Measurements from ENCODE around the gene SELE.
"Not testable (repeated sequence)": the region's sequence is repeated elsewhere in the genome, so short reads cannot be mapped to it uniquely, and the experiment has no call there.

The SELE gene

DNA sequence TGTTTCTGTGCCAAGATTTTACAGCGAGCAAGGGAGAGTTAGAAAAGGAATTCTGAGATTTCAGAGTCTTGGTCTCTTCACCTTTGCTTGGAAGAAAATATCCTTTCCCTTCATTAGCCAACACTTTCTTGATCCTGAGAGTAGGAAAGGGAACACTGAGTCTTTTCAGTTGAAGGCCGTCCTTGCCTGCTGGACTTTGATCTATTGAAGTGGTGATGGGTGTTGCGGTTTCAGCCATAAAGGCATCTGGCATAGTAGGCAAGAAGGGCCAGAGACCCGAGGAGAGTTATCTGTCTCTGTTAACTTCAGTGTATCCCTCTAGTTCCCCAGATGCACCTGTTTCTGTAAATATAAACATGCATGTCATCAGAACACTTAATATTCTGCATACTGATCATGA is 9.7 kb downstream of the SELE start:
- DNase-seq (ENCODE audit: low read depth in 1 of 2, low spot score in 1 of 2), result no peak

DNA sequence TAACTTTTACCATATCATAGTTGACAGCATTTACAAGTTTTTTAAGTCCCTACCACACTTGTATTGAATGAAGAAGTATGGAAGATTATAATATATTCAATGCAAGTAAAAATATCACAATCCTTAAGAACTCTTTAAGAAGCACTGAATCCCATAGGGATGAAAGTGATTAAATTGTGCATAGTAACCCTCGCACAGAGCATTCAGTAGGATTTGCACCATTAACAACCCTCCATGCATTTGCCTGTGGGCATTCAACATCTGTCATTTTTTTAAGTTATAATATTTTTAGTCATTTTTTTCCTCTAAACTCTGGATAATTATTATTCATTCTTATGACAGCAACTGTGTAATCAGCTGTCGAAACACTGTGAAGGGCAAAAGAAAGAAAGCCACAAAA is 10.1 kb downstream of the SELE start:
- DNase-seq (ENCODE audit: low read depth in 1 of 2, low spot score in 1 of 2), result no peak

DNA sequence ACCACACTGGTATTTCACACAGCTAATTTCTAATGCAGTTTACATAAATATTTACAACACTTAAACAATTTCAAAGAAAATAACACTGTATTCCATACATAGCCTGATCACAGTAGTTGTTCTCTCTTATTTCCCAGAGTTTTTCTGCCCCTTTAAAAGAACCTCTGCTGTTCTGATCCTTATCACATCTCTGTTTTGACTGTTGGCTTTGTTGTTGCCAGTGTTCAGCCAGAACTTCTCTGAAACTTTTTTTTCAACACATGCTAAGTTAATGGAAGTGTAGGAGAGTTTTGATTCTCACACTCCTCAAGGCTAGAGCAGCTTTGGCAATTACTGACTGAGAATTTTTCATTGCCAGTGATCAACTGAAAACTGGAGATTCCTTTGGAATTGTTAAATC is 11.1 kb downstream of the SELE start:
- no peak for DNase-seq (ENCODE audit: low read depth in 1 of 2, low spot score in 1 of 2)

DNA sequence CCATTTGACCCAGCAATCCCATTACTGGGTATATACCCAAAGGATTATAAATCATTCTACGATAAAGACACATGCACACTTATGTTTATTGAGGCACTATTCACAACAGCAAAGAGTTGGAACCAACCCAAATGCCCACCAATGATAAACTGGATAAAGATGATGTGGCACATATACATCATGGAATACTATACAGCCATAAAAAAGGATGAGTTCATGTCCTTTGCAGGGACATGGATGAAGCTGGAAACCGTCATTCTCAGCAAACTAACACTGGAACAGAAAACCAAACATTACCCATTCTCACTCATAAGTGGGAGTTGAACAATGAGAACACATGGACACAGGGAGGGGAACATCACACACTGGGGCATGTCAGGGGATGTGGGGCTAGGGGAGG is 18.8 kb downstream of the SELE start:
- DNase-seq (ENCODE audit: low read depth in 1 of 2, low spot score in 1 of 2), result not testable (repeated sequence)

DNA sequence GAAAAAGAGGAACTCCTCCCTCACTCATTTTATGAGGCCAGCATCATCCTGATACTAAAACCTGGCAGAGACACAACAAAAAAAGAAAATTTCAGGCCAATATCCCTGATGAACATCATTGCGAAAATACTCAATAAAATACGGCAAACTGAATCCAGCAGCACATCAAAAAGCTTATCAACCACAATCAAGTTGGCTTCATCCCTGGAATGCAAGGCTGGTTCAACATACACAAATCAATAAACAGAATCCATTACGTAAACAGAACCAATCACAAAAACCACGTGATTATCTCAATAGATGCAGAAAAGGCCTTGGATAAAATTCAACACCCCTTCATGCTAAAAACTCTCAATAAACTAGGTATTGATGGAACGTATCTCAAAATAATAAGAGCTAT is 20.8 kb downstream of the SELE start:
- DNase-seq (ENCODE audit: low read depth in 1 of 2, low spot score in 1 of 2), result not testable (repeated sequence)

DNA sequence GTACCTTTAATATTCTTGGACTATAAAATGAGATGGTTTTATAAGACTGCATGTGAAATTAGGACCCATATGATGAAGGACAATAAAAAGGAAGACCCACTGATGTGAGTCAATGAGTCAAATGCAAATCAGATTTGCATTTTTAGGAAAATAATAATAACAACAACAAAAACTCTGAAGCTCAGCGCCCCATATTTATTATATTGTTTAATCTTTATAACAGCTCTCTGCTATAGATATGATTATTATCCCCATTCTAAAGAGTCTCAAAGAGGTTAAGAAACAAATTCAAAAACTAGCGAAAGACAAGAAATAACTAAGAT is 21.6 kb downstream of the SELE start:
- no peak for DNase-seq (ENCODE audit: low read depth in 1 of 2, low spot score in 1 of 2)

DNA sequence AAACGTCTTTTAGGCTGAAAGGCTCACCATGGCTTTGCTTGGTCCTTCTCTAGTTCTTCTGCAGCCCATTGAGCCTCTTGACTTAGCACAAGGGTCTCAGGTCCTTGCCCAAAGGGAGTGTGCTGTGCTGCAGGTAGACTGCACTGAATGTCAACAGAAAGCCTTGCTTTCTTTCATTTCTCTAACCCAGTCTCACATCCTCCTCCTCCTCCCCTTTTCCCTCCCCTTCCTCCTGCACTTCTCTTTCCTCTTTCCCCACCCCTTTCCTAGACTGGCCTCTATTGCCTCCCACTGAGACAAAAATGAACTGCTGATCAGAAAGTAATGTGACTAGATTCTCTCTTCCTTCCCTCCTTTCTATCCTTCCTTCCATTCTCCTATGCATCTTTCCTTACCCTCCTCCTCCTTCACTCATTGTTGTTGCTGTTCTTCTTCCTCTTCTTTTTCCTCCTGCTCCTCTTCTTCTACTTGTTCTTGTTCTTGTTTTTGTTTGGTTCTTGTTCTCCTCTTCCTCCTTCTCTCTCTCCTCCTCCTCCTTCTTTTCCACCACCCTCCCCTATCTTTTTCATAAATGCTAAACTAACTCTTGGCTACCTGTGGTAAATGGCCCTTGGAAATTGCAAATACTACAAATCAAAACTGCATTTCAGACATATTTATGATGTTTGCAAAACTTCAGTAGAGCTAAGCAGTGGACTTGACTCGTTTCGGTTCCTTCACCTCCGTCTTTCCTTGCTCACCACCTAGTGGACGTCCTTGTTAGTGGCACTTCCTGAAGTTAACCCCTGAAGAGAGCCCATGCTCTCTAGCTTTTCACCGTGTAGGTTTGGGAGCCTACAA is 22.2 kb downstream of the SELE start, which contains the start of gene SELL:
Gene SELL (minus strand): TSS at position 152 of the 840 bp plus-strand sequence. CDS start 122 bp downstream, at position 30.
- peak; percentile 32 to 42 for DNase-seq (ENCODE audit: low read depth in 1 of 2, low spot score in 1 of 2)

DNA sequence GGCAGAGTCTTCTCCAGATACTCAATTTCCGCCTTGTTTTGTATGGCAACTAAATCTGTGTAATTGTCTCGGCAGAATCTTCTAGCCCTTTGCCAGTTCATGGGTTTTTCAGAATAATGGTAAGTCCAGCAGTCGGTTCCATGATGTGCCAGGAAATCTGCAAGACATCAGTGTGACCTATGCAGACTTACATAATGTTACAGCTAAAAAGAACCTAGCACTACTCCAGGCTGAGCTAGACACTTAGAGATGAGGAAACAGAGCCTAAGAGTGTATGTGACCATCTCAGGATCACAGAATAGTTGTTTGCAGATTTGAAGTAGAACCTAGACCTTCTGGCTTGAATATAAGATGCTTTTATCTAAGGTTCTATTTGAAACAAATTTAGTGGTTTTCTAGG is 25.2 kb downstream of the SELE start:
- no peak for DNase-seq (ENCODE audit: low read depth in 1 of 2, low spot score in 1 of 2)

DNA sequence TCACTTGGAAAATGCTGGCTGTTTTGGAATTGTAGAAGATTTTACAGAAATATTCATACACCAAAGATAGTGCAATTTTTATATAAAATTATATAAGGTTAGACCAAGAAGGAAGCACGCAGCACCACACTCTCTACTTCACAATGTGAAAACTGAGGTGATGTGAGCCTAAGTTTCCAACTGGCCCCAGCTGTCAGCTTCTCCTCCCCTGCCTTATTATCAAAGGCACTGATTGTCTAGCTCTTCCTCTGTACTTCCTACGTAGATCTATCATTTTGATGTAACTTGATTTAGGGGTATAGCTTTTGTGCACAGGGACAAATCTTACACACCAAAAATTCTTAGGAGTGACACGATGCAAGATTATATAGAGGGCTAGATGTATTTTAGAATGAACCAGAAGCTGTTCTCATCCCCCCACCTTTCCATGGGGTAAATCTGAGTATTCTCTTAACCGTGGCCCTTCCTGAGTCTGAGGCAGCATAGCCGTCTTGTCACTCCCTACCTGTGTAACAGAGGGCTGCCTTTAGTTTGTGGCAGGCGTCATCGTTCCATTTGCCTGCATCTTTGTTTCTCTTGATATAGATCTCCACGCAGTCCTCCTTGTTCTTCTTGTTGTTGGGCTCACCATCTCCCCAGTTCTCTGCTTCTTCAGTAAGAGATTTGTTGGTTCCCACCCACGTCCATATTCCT is 25.8 kb downstream of the SELE start:
- no peak for DNase-seq (ENCODE audit: low read depth in 1 of 2, low spot score in 1 of 2)

DNA sequence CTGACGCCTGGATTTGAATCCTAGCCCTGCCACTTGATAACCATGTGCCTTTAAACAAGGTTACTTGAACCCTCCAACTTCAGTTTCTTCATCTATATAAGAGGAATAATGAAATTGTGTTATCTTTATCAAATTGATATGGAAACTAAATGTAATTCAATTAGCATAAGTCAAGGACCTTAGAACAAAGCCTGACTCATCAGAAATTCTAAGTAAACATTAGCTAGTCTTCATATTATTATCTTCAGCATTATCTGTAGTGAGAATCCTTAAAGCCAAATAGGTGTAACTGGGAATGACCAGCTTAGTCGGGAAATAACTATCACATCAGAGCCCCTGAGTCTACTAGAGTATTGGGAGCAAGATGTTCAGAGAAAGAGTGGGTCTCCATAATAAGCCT is 29.1 kb downstream of the SELE start:
- no peak for DNase-seq (ENCODE audit: low read depth in 1 of 2, low spot score in 1 of 2)

DNA sequence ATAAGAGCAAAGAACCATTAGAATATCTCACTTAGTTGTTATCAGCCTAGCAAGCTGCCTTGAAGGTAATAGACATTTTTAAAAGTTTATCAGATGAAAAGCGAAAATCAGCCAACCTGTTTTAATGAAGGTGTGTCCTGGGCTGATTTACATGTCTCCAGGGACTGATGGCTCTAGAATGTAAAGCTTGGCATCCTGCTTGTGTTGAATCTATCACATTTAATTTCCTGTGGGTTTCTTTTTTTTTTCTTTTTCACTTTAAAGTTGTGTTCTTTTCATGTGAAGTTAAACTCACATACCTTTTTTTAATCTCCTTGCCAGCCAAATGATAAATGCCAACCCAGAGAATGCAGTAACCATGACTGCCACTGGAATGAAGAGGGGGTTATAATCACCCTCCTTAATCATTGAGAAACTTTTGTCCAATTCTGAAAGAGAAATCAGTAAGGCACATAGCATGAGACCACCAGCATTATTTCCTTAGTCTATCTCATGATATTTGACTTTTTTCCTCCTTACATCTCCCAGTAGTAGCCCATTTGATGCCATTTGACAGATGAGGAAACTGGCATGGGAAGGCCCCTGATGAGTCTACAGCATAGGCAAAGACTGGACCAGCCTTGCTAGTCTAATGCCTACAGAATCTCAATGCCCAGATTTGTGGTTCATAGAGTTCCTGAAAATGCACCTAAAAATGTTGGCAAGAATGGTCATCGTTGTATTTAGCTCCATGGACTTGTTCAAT is 32.4 kb downstream of the SELE start:
- no peak for DNase-seq (ENCODE audit: low read depth in 1 of 2, low spot score in 1 of 2)

DNA sequence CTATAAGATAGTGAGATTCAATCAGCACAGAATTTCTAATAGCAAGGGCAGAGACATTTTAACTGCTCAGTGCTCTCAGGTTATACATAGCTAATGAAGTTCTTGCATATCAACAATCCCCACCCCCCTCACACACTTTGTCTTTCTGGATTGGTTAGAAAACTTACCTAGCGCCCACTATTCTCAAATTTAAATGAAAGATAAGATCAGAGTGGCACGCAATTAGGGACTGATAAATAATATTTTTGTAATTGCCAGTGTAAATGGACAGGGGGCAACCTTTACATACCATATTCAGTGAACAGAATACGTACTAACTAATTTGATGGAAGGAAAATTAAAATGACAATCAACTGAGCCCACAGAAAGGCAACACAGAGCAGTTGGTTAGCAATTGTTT is 34.2 kb downstream of the SELE start:
- DNase-seq (ENCODE audit: low read depth in 1 of 2, low spot score in 1 of 2), result no peak

DNA sequence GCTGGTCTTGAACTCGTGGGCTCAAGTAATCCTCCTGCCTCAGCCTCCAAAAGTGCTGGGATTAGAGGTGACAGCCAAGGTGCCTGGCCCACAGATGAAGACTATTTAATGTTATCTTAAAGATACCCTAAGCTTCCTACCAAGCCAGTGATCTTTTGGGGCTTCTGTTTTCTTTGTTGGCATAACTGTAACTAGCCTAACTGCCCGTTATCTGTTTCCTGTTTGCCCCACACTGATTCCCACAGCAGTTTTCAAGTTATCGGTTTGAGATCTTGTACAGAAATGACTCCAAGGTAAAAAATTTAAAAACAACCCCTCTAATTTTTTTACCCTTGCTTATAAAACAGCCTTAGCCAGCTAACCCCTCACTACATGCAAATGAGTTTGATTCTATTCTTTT is 34.9 kb downstream of the SELE start:
- DNase-seq (ENCODE audit: low read depth in 1 of 2, low spot score in 1 of 2), result no peak

DNA sequence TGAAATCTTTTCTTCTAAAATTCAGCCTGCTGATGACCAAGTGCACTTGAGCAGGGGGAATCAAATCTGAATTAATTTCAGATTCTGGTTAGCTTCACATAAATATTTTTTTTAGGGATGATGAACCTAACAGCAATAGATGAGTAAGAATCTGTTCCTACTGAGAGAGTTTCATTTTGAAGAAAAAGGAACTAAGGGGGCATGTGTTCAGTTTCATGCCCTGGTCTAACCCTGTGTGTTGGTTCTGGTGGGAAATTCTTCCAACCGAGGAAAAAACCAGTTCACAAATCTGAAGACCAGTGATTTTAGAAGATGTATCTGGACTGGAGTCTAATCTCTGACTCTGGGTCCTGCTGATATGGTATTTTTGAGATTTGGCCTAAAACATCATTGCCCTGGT is 36.1 kb downstream of the SELE start:
- DNase-seq (ENCODE audit: low read depth in 1 of 2, low spot score in 1 of 2), result no peak

DNA sequence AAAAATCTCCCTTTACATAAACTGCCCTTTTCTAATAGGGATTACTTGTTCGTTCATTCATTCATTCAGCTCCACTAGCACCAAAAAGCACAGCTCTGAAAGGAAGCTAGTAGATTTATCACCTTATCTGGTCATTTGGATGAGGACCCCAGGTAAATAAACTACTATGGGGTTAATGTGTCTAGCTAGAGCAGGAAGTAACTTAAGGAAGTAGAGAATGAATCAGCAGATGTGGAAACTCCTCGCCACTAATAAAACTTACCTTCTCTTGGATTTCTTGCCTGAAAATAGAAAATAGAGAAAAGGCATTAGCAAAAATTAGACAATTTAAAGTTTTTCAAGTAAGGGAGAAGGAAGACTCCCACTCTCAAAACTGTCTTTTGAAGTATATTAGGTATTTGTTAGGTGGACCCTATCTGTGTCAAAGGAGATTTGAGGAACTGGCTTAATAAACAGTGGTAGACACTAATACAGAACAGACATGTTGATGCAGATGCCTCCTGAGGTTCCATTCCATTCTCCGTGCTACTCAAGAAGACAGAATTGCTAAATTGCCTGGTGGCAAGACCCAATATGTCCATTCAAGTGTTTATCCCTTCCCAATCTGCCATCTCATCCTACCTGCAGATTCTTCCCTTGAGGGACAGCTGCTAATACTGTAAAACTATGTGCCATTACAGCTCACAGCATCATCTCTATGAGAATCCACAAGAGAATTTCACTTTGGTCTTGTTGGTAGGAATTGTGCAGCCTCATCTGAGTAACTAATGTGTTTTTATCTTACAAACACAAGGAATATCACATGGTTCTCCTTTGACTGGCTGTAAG is 37.4 kb downstream of the SELE start:
- DNase-seq (ENCODE audit: low read depth in 1 of 2, low spot score in 1 of 2), result no peak

DNA sequence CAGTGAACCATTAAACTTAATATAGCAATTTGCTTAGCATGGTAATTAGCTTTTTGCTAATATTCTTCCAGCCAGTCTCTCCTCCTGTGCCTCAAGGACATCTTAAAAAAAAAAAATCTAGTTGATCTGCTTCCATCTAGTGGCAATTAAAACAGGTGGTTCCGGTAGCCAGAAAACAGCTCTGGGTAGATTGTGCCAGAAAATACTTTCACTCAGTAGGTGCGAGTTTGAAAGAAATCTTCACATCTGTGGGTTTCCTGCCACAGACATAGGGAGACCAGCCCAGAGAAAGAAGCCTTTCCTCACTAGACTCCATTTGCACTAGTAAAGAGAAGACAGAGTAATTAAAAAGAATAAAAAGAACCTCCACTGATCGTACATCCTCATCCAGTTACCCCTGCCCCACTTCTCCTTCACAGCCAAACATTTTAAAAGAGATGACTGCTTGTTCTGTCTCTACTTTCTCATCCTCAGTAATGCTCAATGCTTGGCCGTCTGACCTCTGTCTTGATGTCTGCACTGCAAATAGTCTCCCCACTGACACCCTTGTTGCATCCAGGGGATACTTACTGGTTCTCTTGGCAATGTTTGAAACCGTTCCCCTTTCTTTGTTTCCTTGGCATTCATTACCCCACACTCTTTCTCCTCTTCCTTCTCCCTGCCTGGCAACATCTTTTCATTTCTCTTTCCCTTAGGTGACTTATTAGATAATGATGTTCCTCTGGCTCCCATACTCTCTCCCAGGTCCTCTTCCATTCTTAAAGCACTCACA is 39.4 kb downstream of the SELE start:
- no peak for DNase-seq (ENCODE audit: low read depth in 1 of 2, low spot score in 1 of 2)

DNA sequence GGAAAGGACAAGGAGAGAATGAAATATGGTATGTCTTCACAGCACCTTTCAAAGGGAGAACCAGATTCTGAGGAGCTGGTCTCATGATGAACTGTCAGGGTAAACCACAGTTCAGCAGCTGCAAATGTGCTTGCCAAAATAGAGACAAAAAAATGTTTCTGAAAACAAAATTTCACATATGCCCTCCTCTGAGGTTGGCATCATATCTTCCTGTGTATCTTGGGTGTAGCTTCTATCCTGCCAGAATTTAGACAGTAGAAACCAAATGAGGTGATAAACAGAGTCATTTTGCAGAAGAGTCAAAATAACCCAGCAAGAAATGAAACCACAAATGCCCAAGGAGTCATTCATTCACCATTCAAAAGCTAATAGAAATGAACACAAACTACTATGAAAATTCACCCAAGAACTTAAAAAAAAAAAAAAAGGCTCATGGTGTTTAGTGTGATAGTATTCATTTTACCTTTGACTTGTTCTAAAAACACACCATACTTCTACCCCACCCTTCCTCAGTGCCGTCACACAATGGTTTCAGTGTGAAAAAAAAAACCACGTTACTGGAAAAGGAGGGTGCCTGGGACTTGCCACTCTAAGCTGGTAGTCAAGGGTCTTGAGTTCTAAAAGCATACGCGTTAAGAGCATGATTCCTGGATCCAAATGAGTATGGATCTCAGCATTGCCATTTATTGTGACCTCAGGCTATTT is 41.0 kb downstream of the SELE start:
- DNase-seq (ENCODE audit: low read depth in 1 of 2, low spot score in 1 of 2), result peak in 1 of 2 donors; percentile 16

DNA sequence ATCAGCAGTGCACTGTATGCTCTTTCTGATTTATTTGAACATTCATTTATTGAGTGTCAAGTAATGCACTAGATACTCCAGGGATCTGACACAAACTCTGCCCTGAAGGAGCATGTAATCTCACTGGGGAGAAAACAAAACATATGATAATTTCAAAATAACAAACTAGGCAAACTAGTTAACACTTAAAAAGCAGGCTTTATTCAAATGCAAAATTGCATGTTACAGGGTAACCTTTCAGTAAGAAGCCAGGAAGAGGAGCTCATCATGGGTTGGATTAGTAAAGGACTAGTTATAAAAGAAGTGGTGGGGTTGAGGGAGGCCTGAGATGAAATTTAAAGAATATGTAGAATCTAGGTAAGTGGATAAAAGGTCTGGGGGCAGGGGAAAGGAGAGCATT is 43.4 kb downstream of the SELE start:
- DNase-seq (ENCODE audit: low read depth in 1 of 2, low spot score in 1 of 2), result no peak

DNA sequence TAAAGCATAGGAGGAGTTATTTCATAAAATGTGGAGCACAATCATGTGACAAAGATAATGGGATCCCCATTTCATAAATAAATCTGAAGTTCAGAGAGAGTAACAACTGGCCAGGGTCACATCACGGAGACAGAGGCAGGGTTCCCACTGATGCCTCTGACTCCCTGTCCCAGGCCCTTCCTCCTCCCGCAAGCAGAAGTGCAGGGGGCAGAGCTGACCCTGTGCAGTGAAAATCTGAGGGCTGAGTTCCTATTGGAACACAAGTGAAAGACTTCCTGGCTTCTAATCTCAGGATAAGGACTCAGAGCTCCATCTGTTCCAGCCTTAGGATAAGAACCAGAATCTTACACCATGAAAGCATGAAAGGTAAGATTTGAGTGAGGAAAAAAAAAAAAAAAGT is 44.5 kb downstream of the SELE start:
- DNase-seq (ENCODE audit: low read depth in 1 of 2, low spot score in 1 of 2), result no peak

DNA sequence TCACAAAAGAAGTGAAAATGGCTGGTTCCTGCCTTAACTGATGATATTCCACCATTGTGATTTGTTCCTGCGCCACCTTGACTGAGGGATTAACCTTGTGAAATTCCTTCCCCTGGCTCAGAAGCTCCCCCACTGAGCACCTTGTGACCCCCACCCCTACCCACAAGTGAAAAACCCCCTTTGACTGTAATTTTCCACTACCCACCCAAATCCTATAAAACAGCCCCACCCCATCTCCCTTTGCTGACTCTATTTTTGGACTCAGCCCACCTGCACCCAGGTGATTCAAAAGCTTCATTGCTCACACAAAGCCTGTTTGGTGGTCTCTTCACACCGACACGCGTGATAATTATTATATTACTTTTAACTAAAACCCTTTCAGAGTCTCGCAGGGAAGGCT is 45.5 kb downstream of the SELE start:
- DNase-seq (ENCODE audit: low read depth in 1 of 2, low spot score in 1 of 2), result not testable (repeated sequence)
